K562 (cell line): ENCODE measurements around the gene ZNF319. TPM values are rescaled to one million over a fixed set of nuclear protein-coding genes. Genes with fewer than 3 reads are reported as not detected.

Experiments
- ATAC-seq: fragments of 200-7000 bp; cut with Tn5 transposase; 3 replicates; pipeline ENCODE4 v1.9.1; 2020; ENCODE audit warnings: moderate library complexity
- BruUV-seq: library from RNA; stranded (reverse); fragments of 400-500 nt; replicated peaks from 2 replicates; lab custom pipeline; 2021; lab: Mats Ljungman, UMichigan
- CTCF ChIA-PET: fragments of 300-600 bp; formaldehyde crosslinking; extraction: SDS; loops from one replicate; lab custom pipeline; 2021; ENCODE audit warnings: low intra/inter-chr PET ratio; lab: Yijun Ruan, JAX
- POLR2A ChIA-PET: fragments of 300-600, 350-650 bp; sonication (Branson Sonifier 250); formaldehyde crosslinking; extraction: SDS; loops from one replicate; lab custom pipeline; 2021; ENCODE audit warnings: antibody characterized with exemption, inconsistent platforms; lab: Yijun Ruan, JAX
- DNase-seq, 4 experiments: peaks; one replicate each; pipeline versions ENCODE4 v3.0.0 to v3.0.0-alpha.2; 2011 to 2018; ENCODE audit warnings: low spot score in 3 of 4, mixed read lengths in 3 of 4; ENCODE audit errors: extremely low read depth in 1 of 4
- FAIRE-seq: peaks from 2 replicates; lab custom pipeline; 2011; peaks lifted over from hg19 to GRCh38; lab: Jason Lieb, UNC
- H2AFZ ChIP-seq: 2 replicates; pipeline ENCODE4 v1.6.0; 2011; ENCODE audit warnings: low read depth, low read length, control low read depth, inconsistent platforms
- H3K27ac ChIP-seq: fragments of 200-600 bp; 3 replicates; pipeline ENCODE4 v1.8.0; 2011; ENCODE audit warnings: low read depth, mild to moderate bottlenecking, control low read depth, inconsistent platforms, low read length, moderate library complexity, mixed read lengths; ENCODE audit errors: extremely low read depth
- H3K27me3 ChIP-seq, 2 experiments: fragments of 300-600 bp in 1 of 2; 2 replicates in 1 of 2; 3 replicates in 1 of 2; pipeline versions ENCODE4 v1.6.0 to v1.8.0; 2011; ENCODE audit warnings: inconsistent platforms in 2 of 2, low read length in 2 of 2, mild to moderate bottlenecking in 1 of 2, mixed read lengths in 1 of 2, moderate library complexity in 1 of 2; ENCODE audit not compliant: control insufficient read depth in 2 of 2, insufficient read depth in 2 of 2
- H3K36me3 ChIP-seq: fragments of 300-600 bp; 3 replicates; pipeline ENCODE4 v1.8.0; 2011; ENCODE audit warnings: mild to moderate bottlenecking, low read length, inconsistent platforms; ENCODE audit not compliant: control insufficient read depth, insufficient read depth
- H3K4me1 ChIP-seq, 2 experiments: fragments of 200-600 bp in 1 of 2; replicated peaks in 1 of 2; 2 replicates in 1 of 2; 3 replicates in 1 of 2; pipeline versions ENCODE4 v1.5.1 to v1.8.0; 2011; ENCODE audit warnings: inconsistent platforms in 2 of 2, low read length in 2 of 2, mild to moderate bottlenecking in 1 of 2, mixed read lengths in 1 of 2, moderate library complexity in 1 of 2; ENCODE audit not compliant: control insufficient read depth in 2 of 2, insufficient read depth in 2 of 2
- H3K4me2 ChIP-seq: 2 replicates; pipeline ENCODE4 v1.6.1; 2011; ENCODE audit warnings: low read length, control low read depth, inconsistent platforms, mixed read lengths; ENCODE audit not compliant: insufficient read depth
- H3K4me3 ChIP-seq: fragments of 200-600 bp; sonication (generic), shearing (Covaris generic); 2 replicates; pipeline ENCODE4 v1.5.1; 2016; ENCODE audit warnings: control low read depth, inconsistent platforms
- H3K79me2 ChIP-seq: fragments of 200-600 bp; 3 replicates; pipeline ENCODE4 v1.8.0; 2011; ENCODE audit warnings: low read length, inconsistent platforms; ENCODE audit not compliant: control insufficient read depth, insufficient read depth
- H3K9ac ChIP-seq, 2 experiments: 2 replicates each; pipeline versions ENCODE4 v1.6.0 to v1.6.1; 2011; ENCODE audit warnings: low read depth in 2 of 2, low read length in 2 of 2, control low read depth in 1 of 2, inconsistent platforms in 1 of 2, mild to moderate bottlenecking in 1 of 2, mixed read lengths in 1 of 2; ENCODE audit not compliant: insufficient read depth in 1 of 2
- H3K9me1 ChIP-seq: one replicate; pipeline ENCODE4 v1.6.0; 2011; ENCODE audit warnings: inconsistent platforms, mild to moderate bottlenecking, low read length, moderate library complexity; ENCODE audit not compliant: control insufficient read depth, insufficient read depth
- H3K9me3 ChIP-seq: replicated peaks from 2 replicates; pipeline ENCODE4 v1.5.1; 2011; ENCODE audit warnings: low read depth, low read length, inconsistent platforms; ENCODE audit not compliant: control insufficient read depth, insufficient read depth
- H4K20me1 ChIP-seq: replicated peaks from 2 replicates; pipeline ENCODE4 v1.6.1; 2011; ENCODE audit warnings: low read length, inconsistent platforms, mixed read lengths; ENCODE audit not compliant: control insufficient read depth, insufficient read depth
- E2F3 ChIP-seq: fragments of 250-450 bp; sonication (Bioruptor Pico); IDR thresholded peaks from 2 replicates; pipeline ENCODE4 v1.4.0; 2020; ENCODE audit warnings: mild to moderate bottlenecking
- HDAC6 ChIP-seq: IDR thresholded peaks from 2 replicates; pipeline ENCODE4 v1.6.1; 2012; ENCODE audit warnings: low read depth, mild to moderate bottlenecking, control low read depth, inconsistent platforms, low read length, moderate library complexity
- MYC ChIP-seq, 2 experiments: fragments of 250-450 bp in 1 of 2; sonication (Bioruptor Pico) in 1 of 2; IDR thresholded peaks; 2 replicates each; pipeline versions ENCODE4 v1.5.1 to v1.6.1; 2012 to 2021; ENCODE audit warnings: low read depth in 2 of 2, borderline replicate concordance in 1 of 2, improper control_type of control experiment in 1 of 2, low read length in 1 of 2, mild to moderate bottlenecking in 1 of 2, moderate library complexity in 1 of 2
- POLR2AphosphoS2 ChIP-seq: IDR thresholded peaks from 2 replicates; pipeline ENCODE4 v1.6.1; 2012; ENCODE audit warnings: low read length, improper control_type of control experiment
- ZNF143 ChIP-seq: sonication (generic); formaldehyde crosslinking; IDR thresholded peaks from 2 replicates; pipeline ENCODE4 v1.9.0; 2022; ENCODE audit warnings: mild to moderate bottlenecking, missing genetic modification reagents
- WGBS: fragments of 100-300 bp; shearing (Covaris generic); methylation state at CpG from one replicate; pipeline ENCODE4 v1.1.6; 2016; ENCODE audit warnings: low coverage, mixed read lengths; ENCODE audit not compliant: insufficient coverage; ENCODE audit errors: missing lambda C conversion rate; 5-methylcytosine and 5-hydroxymethylcytosine counted together
- in situ Hi-C: fragments of 300-500 bp; cut with MboI; formaldehyde crosslinking; loops from 4 replicates; pipeline ENCODE4 v1.15.0; 2018; ENCODE audit warnings: inconsistent platforms, mixed read lengths
- intact Hi-C: fragments of 100-400 bp; cut with micrococcal nuclease; formaldehyde crosslinking; loops from 2 replicates; pipeline ENCODE4 v1.14.2; 2022
- polyA plus RNA-seq, 8 experiments: library from polyadenylated mRNA; depleted of rRNA in 4 of 8; stranded (reverse) in 5 of 8; unstranded in 3 of 8; fragments of >200 nt; fragmentation: Nextera tagmentation in 2 of 8; fragmentation: Illumina TruSeq in 1 of 8; extraction: Ambion mirVana in 2 of 8; extraction: Trizol in 1 of 8; gene quantifications; 2 replicates each; pipeline versions ENCODE4 v1.2.1 to v1.2.3, GENCODE V29; 2011 to 2014; ENCODE audit warnings: inconsistent platforms in 1 of 8, missing spikeins in 1 of 8
- total RNA-seq, 7 experiments: library from RNA; depleted of rRNA in 6 of 7; stranded (reverse); fragments of >200 nt in 6 of 7; fragmentation: Illumina TruSeq in 2 of 7; extraction: Trizol in 2 of 7; gene quantifications; 2 replicates each; pipeline versions ENCODE4 v1.2.1 to v1.2.3, GENCODE V29; 2011 to 2021; ENCODE audit warnings: low replicate concordance in 1 of 7
- TF ChIP-seq, protein P1 (sequence below): fragments of 150-350 bp; IDR thresholded peaks from 2 replicates; pipeline ENCODE4 v1.6.1; 2014; ENCODE audit warnings: low read depth, mild to moderate bottlenecking, low read length, borderline replicate concordance
- TF ChIP-seq, protein P2 (sequence below), 2 experiments: fragments of 200-800 bp in 1 of 2; sonication (Bioruptor generic) in 1 of 2; sonication (generic) in 1 of 2; formaldehyde crosslinking in 1 of 2; IDR thresholded peaks in 1 of 2; conservative IDR thresholded peaks in 1 of 2; 2 replicates each; pipeline versions ENCODE4 v1.5.0 to v1.6.1; 2016 to 2020; ENCODE audit warnings: missing compliant biosample characterization in 1 of 2, missing genetic modification characterization in 1 of 2, missing genetic modification reagents in 1 of 2
- TF ChIP-seq, protein P3 (sequence below): fragments of 450-650 bp; IDR thresholded peaks from one replicate; pipeline ENCODE4 v1.6.1; 2018; ENCODE audit warnings: mild to moderate bottlenecking, moderate library complexity; ENCODE audit not compliant: partially characterized antibody

The ZNF319 gene
- total and polyA plus RNA-seq, 9 of the 15 experiments (the other 6 are each of a cell fraction or from before 2014, with no cell fraction given), result 0.20 to 5.7 (median 1.4) TPM

DNA sequence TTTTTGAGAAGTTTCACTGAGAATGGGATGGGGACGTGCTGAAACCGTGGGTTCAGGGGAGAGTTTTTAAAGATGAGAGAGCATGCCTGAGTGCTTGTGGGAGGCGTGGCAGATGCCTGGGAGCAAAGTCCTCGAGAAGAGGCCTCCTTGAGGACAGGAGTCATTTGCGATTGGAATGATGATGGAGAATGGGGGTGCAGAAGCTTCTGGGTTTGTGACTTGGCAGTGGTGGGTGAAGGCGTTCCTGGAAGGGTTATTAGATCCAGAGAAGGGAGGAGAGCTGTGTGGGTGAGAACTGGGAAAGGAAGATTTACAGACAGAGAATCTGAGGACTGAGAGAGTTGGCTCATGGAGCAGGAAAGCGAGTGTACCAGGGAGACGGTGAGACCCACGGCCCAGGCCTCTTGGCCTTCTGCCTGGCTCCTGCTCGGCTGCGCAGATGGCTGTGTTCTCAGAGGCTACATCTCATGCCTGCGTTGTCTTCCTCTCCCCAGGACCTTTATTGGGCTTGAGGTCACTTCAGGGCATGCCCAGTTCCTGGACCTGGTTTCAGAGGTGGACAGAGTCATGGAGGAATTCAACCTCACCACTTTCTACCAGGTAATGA lies 16.5 kb upstream of the ZNF319 start:
- ChIA-PET CTCF (no interaction called here), POLR2A (no interaction called here)
- peaks cover 2% of the 10 kb centered on the region for H3K9me1 ChIP-seq
- no peaks in the 10 kb centered on the region for H3K27me3 ChIP-seq
- no peak for ATAC-seq
- in situ Hi-C loops (loop anchor here (10.0 kb wide), 2 partner anchors 108 to 278 kb away; partner anchors contain the start of genes CFAP20 and PRSS54), intact Hi-C loops (no loop called here)
- no TSS peak for BruUV-seq
- H3K4me2 ChIP-seq, result no peak overlapping the region
- H3K27ac ChIP-seq, result no peak overlapping the region
- no peak overlapping the region for H3K9ac ChIP-seq
- H3K9me3 ChIP-seq, result no peaks in the 10 kb centered on the region
- H3K4me1 ChIP-seq, result no peaks in the 10 kb centered on the region
- H2AFZ ChIP-seq, result no peak overlapping the region
- no peaks in the 10 kb centered on the region for H3K79me2 ChIP-seq
- no peak for DNase-seq
- peaks cover 36% of the 10 kb centered on the region; the same call in 2 of the 3 replicates for H3K36me3 ChIP-seq
- 61% methylated on average over 12 of the region's 12 CpGs for WGBS
- TF ChIP-seq, protein P1, sequence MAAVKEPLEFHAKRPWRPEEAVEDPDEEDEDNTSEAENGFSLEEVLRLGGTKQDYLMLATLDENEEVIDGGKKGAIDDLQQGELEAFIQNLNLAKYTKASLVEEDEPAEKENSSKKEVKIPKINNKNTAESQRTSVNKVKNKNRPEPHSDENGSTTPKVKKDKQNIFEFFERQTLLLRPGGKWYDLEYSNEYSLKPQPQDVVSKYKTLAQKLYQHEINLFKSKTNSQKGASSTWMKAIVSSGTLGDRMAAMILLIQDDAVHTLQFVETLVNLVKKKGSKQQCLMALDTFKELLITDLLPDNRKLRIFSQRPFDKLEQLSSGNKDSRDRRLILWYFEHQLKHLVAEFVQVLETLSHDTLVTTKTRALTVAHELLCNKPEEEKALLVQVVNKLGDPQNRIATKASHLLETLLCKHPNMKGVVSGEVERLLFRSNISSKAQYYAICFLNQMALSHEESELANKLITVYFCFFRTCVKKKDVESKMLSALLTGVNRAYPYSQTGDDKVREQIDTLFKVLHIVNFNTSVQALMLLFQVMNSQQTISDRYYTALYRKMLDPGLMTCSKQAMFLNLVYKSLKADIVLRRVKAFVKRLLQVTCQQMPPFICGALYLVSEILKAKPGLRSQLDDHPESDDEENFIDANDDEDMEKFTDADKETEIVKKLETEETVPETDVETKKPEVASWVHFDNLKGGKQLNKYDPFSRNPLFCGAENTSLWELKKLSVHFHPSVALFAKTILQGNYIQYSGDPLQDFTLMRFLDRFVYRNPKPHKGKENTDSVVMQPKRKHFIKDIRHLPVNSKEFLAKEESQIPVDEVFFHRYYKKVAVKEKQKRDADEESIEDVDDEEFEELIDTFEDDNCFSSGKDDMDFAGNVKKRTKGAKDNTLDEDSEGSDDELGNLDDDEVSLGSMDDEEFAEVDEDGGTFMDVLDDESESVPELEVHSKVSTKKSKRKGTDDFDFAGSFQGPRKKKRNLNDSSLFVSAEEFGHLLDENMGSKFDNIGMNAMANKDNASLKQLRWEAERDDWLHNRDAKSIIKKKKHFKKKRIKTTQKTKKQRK, result no peak
- TF ChIP-seq, protein P2, sequence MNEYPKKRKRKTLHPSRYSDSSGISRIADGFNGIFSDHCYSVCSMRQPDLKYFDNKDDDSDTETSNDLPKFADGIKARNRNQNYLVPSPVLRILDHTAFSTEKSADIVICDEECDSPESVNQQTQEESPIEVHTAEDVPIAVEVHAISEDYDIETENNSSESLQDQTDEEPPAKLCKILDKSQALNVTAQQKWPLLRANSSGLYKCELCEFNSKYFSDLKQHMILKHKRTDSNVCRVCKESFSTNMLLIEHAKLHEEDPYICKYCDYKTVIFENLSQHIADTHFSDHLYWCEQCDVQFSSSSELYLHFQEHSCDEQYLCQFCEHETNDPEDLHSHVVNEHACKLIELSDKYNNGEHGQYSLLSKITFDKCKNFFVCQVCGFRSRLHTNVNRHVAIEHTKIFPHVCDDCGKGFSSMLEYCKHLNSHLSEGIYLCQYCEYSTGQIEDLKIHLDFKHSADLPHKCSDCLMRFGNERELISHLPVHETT (CRISPR knock-in tag; conservative IDR thresholded peaks at IDR 0.05 in 1 of 2, IDR thresholded peaks at IDR 0.05 in 1 of 2), result no peak
- TF ChIP-seq, protein P3, sequence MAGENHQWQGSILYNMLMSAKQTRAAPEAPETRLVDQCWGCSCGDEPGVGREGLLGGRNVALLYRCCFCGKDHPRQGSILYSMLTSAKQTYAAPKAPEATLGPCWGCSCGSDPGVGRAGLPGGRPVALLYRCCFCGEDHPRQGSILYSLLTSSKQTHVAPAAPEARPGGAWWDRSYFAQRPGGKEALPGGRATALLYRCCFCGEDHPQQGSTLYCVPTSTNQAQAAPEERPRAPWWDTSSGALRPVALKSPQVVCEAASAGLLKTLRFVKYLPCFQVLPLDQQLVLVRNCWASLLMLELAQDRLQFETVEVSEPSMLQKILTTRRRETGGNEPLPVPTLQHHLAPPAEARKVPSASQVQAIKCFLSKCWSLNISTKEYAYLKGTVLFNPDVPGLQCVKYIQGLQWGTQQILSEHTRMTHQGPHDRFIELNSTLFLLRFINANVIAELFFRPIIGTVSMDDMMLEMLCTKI, result no peak
- TF ChIP-seq HDAC6 (no peak), MYC (IDR thresholded peaks at IDR 0.05; ENCODE audit: low read depth, low read length) (no peak), MYC (CRISPR knock-in tag; IDR thresholded peaks at IDR 0.05; ENCODE audit: borderline replicate concordance, low read depth) (no peak), POLR2AphosphoS2 (no peak), ZNF143 (no peak), E2F3 (CRISPR knock-in tag) (no peak)
- no peaks in the 10 kb centered on the region for H4K20me1 ChIP-seq
- H3K4me3 ChIP-seq, result no peak overlapping the region
- no peak for FAIRE-seq
